ENCODE data around the gene NGEF.

Gene NGEF

GRCh38 chr2:232866104-232866503 lies 147.0 kb downstream of the NGEF start:
- no peak for TF ChIP-seq CTCF (IDR thresholded peaks at IDR 0.05; ENCODE audit: low read depth, low read length, missing control alignments)
- H3K4me3 ChIP-seq (ENCODE audit: low read depth, low read length): no peak overlapping the region
- DNase-seq (ENCODE audit: low read depth): no peak

- no peak overlapping the region for H3K4me3 ChIP-seq (ENCODE audit: low read depth, low read length)
- TF ChIP-seq CTCF (IDR thresholded peaks at IDR 0.05; ENCODE audit: low read depth, low read length, missing control alignments): no peak
- DNase-seq (ENCODE audit: low read depth): no peak
These were observed 147.9 kb downstream of the NGEF start for GRCh38 chr2:232865165-232865564.

GRCh38 chr2:232863996-232864395 lies 149.1 kb downstream of the NGEF start:
- no peak for TF ChIP-seq CTCF (IDR thresholded peaks at IDR 0.05; ENCODE audit: low read depth, low read length, missing control alignments)
- DNase-seq (ENCODE audit: low read depth): no peak
- no peak overlapping the region for H3K4me3 ChIP-seq (ENCODE audit: low read depth, low read length)

- no peak for DNase-seq (ENCODE audit: low read depth)
- H3K4me3 ChIP-seq (ENCODE audit: low read depth, low read length): no peak overlapping the region
- TF ChIP-seq CTCF (IDR thresholded peaks at IDR 0.05; ENCODE audit: low read depth, low read length, missing control alignments): no peak
These were observed 151.7 kb downstream of the NGEF start for GRCh38 chr2:232861353-232861752.

DNA sequence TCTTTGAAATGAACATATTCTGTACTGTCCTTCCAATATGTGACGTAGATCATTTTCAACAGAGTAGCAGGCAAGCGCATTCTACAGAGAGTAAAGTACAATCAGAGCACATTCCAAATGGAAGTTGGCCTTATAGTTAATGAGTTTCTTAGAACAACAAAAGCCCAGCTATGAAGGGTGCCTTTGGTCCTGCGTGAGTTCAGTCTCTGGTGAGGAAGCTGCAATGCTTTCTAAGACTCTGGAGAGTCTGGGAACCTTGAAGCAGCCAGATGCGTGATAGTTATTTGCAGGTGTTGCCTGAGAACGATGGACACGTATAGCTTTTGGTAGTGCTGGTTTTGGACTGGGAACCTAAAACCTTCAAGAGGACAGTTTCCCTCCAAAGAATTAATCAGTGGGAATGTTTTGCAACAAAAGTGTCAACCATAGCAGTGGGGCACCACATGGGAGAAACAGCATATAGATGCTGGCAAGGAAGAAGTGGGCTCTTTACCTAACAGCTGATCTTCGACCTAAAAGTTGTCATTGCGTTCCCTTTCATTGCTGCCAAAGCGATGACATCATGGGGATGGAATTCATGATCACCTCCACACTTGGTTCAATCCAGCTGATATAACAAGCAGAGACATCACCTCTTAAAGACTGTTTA lies 152.3 kb downstream of the NGEF start:
- DNase-seq (ENCODE audit: low read depth): no peak
- H3K4me3 ChIP-seq (ENCODE audit: low read depth, low read length): no peak overlapping the region
- no peak for TF ChIP-seq CTCF (IDR thresholded peaks at IDR 0.05; ENCODE audit: low read depth, low read length, missing control alignments)

DNA sequence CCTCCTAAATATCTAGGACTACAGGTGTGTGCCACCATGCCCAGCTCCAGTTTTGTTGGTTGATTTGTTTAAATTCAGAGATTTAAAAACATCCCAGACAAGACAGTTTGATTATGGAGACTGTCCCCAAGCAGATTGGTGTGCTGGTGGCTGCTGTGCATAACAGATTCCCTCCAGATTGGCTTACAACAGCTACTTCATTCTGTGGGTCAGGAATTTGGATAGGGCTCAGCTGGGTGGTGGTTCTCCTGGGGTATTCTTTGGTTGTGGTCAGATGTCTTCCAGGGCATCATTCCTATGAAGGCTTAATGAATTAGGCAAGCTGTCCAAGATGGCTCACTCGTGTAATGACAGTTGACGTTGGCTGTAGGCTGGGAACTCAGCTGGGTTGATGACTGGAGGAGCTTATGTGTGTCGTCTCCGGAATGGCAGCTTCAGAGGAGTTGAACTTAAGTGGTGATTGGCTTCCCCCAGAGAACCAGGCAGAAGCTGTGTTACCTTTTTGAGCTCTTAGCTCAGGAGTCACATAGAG lies 153.6 kb downstream of the NGEF start:
- TF ChIP-seq CTCF (IDR thresholded peaks at IDR 0.05; ENCODE audit: low read depth, low read length, missing control alignments): no peak
- DNase-seq (ENCODE audit: low read depth): no peak
- no peak overlapping the region for H3K4me3 ChIP-seq (ENCODE audit: low read depth, low read length)

- DNase-seq (ENCODE audit: low read depth): no peak
- no peak for TF ChIP-seq CTCF (IDR thresholded peaks at IDR 0.05; ENCODE audit: low read depth, low read length, missing control alignments)
- no peak overlapping the region for H3K4me3 ChIP-seq (ENCODE audit: low read depth, low read length)
These were observed 155.9 kb downstream of the NGEF start for GRCh38 chr2:232857158-232857563.
